GM19328 (cell line): Measurements from ENCODE around the gene GFI1B.
"Not testable (repeated sequence)": the region's sequence is repeated elsewhere in the genome, so short reads cannot be mapped to it uniquely, and the experiment has no call there.

Experiments
- ATAC-seq: cut with Tn5 transposase; IDR thresholded peaks from one replicate; pipeline ENCODE4 v1.9.1; 2021; ENCODE audit warnings: mild to moderate bottlenecking, moderate library complexity; ENCODE audit not compliant: unreplicated experiment

The GFI1B gene

GRCh38 chr9:132989998-132990557, 11.6 kb downstream of the GFI1B start:
- ATAC-seq = not testable (repeated sequence)

GRCh38 chr9:132990781-132991180, 12.3 kb downstream of the GFI1B start:
- no peak for ATAC-seq

- ATAC-seq = no peak
Measured at GRCh38 chr9:132991351-132992300, 13.1 kb downstream of the GFI1B start.

GRCh38 chr9:132993511-132993939, 15.0 kb downstream of the GFI1B start:
- ATAC-seq = no peak

GRCh38 chr9:132994410-132995120, 16.1 kb downstream of the GFI1B start:
- no peak for ATAC-seq

- ATAC-seq = no peak
Measured at GRCh38 chr9:132995121-132995420, 16.6 kb downstream of the GFI1B start.

- no peak for ATAC-seq
Measured at GRCh38 chr9:132995879-132996278, 17.4 kb downstream of the GFI1B start.

GRCh38 chr9:132996526-132996925, 18.0 kb downstream of the GFI1B start:
- ATAC-seq = no peak

GRCh38 chr9:132997591-132997990, 19.1 kb downstream of the GFI1B start:
- ATAC-seq = no peak

GRCh38 chr9:132998221-132998620, 19.7 kb downstream of the GFI1B start:
- not testable (repeated sequence) for ATAC-seq

- ATAC-seq = no peak
Measured at GRCh38 chr9:132998831-132999635, 20.5 kb downstream of the GFI1B start.

GRCh38 chr9:133002147-133003070, 23.9 kb downstream of the GFI1B start:
- ATAC-seq = no peak

GRCh38 chr9:133003071-133003461, 24.6 kb downstream of the GFI1B start:
- ATAC-seq = no peak

GRCh38 chr9:133003671-133004090, 25.2 kb downstream of the GFI1B start:
- ATAC-seq = no peak

GRCh38 chr9:133004091-133004998, 25.9 kb downstream of the GFI1B start:
- no peak for ATAC-seq

- ATAC-seq = no peak
Measured at GRCh38 chr9:133004999-133005760, 26.7 kb downstream of the GFI1B start.

- no peak for ATAC-seq
Measured at GRCh38 chr9:133005957-133006356, 27.5 kb downstream of the GFI1B start.

GRCh38 chr9:133006731-133007352, 28.3 kb downstream of the GFI1B start:
- no peak for ATAC-seq
